SK-N-SH (cell line): ENCODE measurements around the gene DPM2. TPM values are rescaled to one million over a fixed set of nuclear protein-coding genes. Genes with fewer than 3 reads are reported as not detected.
A peak's percentile ranks its signal among the peaks of the same experiment; 100 is the strongest.

ENCODE experiments used
- CTCF ChIA-PET: fragments of 300-600, 350-600 bp; formaldehyde crosslinking; extraction: SDS; loops from one replicate; lab custom pipeline; 2021; lab: Yijun Ruan, JAX
- POLR2A ChIA-PET: fragments of 350-600 bp; sonication (Branson Sonifier 250); formaldehyde crosslinking; extraction: SDS; loops from one replicate; lab custom pipeline; 2020; ENCODE audit warnings: antibody characterized with exemption, inconsistent platforms; lab: Yijun Ruan, JAX
- DNase-seq: peaks from one replicate; pipeline ENCODE4 v3.0.0; 2012
- H2AFZ ChIP-seq: fragments of 200-600 bp; sonication (generic); 2 replicates; pipeline ENCODE4 v1.8.1; 2016; ENCODE audit warnings: antibody characterized with exemption, mild to moderate bottlenecking, low read depth
- H3F3A ChIP-seq: fragments of 200-600 bp; sonication (generic); replicated peaks from 2 replicates; pipeline ENCODE3; 2016; ENCODE audit warnings: antibody characterized with exemption, mild to moderate bottlenecking; ENCODE audit not compliant: insufficient read depth
- H3K27ac ChIP-seq, 2 experiments: fragments of 200-500 bp in 1 of 2; fragments of 200-600 bp in 1 of 2; sonication (Bioruptor generic) in 1 of 2; sonication (generic), shearing (Covaris generic) in 1 of 2; 2 replicates each; pipeline versions ENCODE4 v1.5.1 to v1.6.1; 2014 to 2016; ENCODE audit warnings: low read depth in 2 of 2, inconsistent platforms in 1 of 2, low read length in 1 of 2, mild to moderate bottlenecking in 1 of 2, mixed read lengths in 1 of 2
- H3K27me3 ChIP-seq: fragments of 200-600 bp; sonication (generic), shearing (Covaris generic); 2 replicates; pipeline ENCODE4 v1.6.1; 2016; ENCODE audit warnings: mixed run types; ENCODE audit not compliant: insufficient read depth
- H3K36me3 ChIP-seq, 2 experiments: fragments of 200-500 bp in 1 of 2; fragments of 200-600 bp in 1 of 2; sonication (Bioruptor generic) in 1 of 2; sonication (generic) in 1 of 2; replicated peaks in 1 of 2; 2 replicates each; pipeline versions ENCODE3 to v1.5.1; 2014 to 2016; ENCODE audit warnings: low read length in 1 of 2, mild to moderate bottlenecking in 1 of 2; ENCODE audit not compliant: insufficient read depth in 2 of 2, control insufficient read depth in 1 of 2
- H3K4me1 ChIP-seq, 2 experiments: fragments of 200-500 bp in 1 of 2; fragments of 200-600 bp in 1 of 2; sonication (Bioruptor generic) in 1 of 2; sonication (generic), shearing (Covaris generic) in 1 of 2; 2 replicates each; pipeline versions ENCODE4 v1.5.1 to v1.6.1; 2014 to 2016; ENCODE audit warnings: low read depth in 1 of 2, low read length in 1 of 2, mixed run types in 1 of 2; ENCODE audit not compliant: insufficient read depth in 2 of 2, control insufficient read depth in 1 of 2
- H3K4me2 ChIP-seq: fragments of 200-600 bp; sonication (generic), shearing (Covaris generic); 2 replicates; pipeline ENCODE4 v1.6.1; 2017; ENCODE audit warnings: mixed run types
- H3K4me3 ChIP-seq, 2 experiments: fragments of 200-500 bp in 1 of 2; fragments of 200-600 bp in 1 of 2; sonication (Bioruptor generic) in 1 of 2; sonication (generic), shearing (Covaris generic) in 1 of 2; 2 replicates each; pipeline versions ENCODE4 v1.5.1 to v1.8.1; 2014 to 2016; ENCODE audit warnings: low read depth in 2 of 2, inconsistent platforms in 1 of 2, low read length in 1 of 2, mild to moderate bottlenecking in 1 of 2, mixed read lengths in 1 of 2, moderate library complexity in 1 of 2
- H3K79me2 ChIP-seq: fragments of 200-600 bp; sonication (generic); 2 replicates; pipeline ENCODE4 v1.8.1; 2017; ENCODE audit warnings: mild to moderate bottlenecking; ENCODE audit not compliant: insufficient read depth
- H3K9ac ChIP-seq: fragments of 200-600 bp; sonication (generic); 2 replicates; pipeline ENCODE4 v1.6.1; 2017; ENCODE audit warnings: mixed run types
- H3K9me2 ChIP-seq: fragments of 200-600 bp; sonication (generic); 2 replicates; pipeline ENCODE4 v1.6.1; 2017; ENCODE audit warnings: mixed run types
- H3K9me3 ChIP-seq: fragments of 200-600 bp; sonication (generic); 2 replicates; pipeline ENCODE4 v1.6.1; 2017; ENCODE audit warnings: mixed run types, mild to moderate bottlenecking, moderate library complexity
- H4K20me1 ChIP-seq: fragments of 200-600 bp; sonication (generic); 2 replicates; pipeline ENCODE4 v1.6.1; 2017; ENCODE audit warnings: mild to moderate bottlenecking, mixed run types; ENCODE audit not compliant: insufficient read depth
- CHD2 ChIP-seq: fragments of 150-350 bp; IDR thresholded peaks from 2 replicates; pipeline ENCODE4 v1.6.1; 2018; ENCODE audit warnings: low read length; ENCODE audit not compliant: partially characterized antibody
- CTCF ChIP-seq: fragments of 200-600 bp; sonication (generic); IDR thresholded peaks from 2 replicates; pipeline ENCODE4 v1.6.1; 2017; ENCODE audit warnings: antibody characterized with exemption, mild to moderate bottlenecking, moderate library complexity
- FOSL2 ChIP-seq: IDR thresholded peaks from 2 replicates; pipeline ENCODE4 v1.4.0; 2012; ENCODE audit warnings: low read depth, mild to moderate bottlenecking, moderate library complexity, borderline replicate concordance
- FOXJ3 ChIP-seq: sonication (generic); formaldehyde crosslinking; IDR thresholded peaks from 2 replicates; pipeline ENCODE4 v1.5.1; 2020; ENCODE audit warnings: mild to moderate bottlenecking, missing genetic modification reagents
- FOXM1 ChIP-seq: IDR thresholded peaks from 2 replicates; pipeline ENCODE4 v1.4.0; 2012; ENCODE audit warnings: low read depth, mild to moderate bottlenecking
- GABPA ChIP-seq: IDR thresholded peaks from 2 replicates; pipeline ENCODE4 v1.4.0; 2012; ENCODE audit warnings: low read depth, mild to moderate bottlenecking
- GATA2 ChIP-seq: sonication (generic); formaldehyde crosslinking; IDR thresholded peaks from 2 replicates; pipeline ENCODE4 v1.5.0; 2020; ENCODE audit warnings: mild to moderate bottlenecking, missing genetic modification reagents
- IRF3 ChIP-seq: fragments of 150-350 bp; IDR thresholded peaks from 2 replicates; pipeline ENCODE4 v1.6.1; 2016; ENCODE audit warnings: mild to moderate bottlenecking, low read depth, low read length
- MAX ChIP-seq: IDR thresholded peaks from 2 replicates; pipeline ENCODE4 v1.4.0; 2012; ENCODE audit warnings: low read depth
- NFIC ChIP-seq: IDR thresholded peaks from 2 replicates; pipeline ENCODE4 v1.4.0; 2012; ENCODE audit warnings: borderline replicate concordance
- POLR2AphosphoS5 ChIP-seq: IDR thresholded peaks from 2 replicates; pipeline ENCODE4 v1.6.1; 2012; ENCODE audit warnings: low read depth, low read length
- RFX5 ChIP-seq: IDR thresholded peaks from 2 replicates; pipeline ENCODE4 v1.6.1; 2012; ENCODE audit warnings: mild to moderate bottlenecking, improper control_type of control experiment, low read length
- RXRA ChIP-seq: IDR thresholded peaks from 2 replicates; pipeline ENCODE4 v1.4.0; 2012; ENCODE audit warnings: low read depth, mild to moderate bottlenecking, borderline replicate concordance
- SMC3 ChIP-seq: IDR thresholded peaks from 2 replicates; pipeline ENCODE4 v1.6.1; 2012; ENCODE audit warnings: low read depth, low read length, improper control_type of control experiment
- TEAD4 ChIP-seq: IDR thresholded peaks from 2 replicates; pipeline ENCODE4 v1.4.0; 2012; ENCODE audit warnings: mild to moderate bottlenecking, borderline replicate concordance; ENCODE audit not compliant: insufficient read depth
- USF1 ChIP-seq: IDR thresholded peaks from 2 replicates; pipeline ENCODE4 v1.4.0; 2012; ENCODE audit warnings: low read depth, borderline replicate concordance
- YY1 ChIP-seq: IDR thresholded peaks from 2 replicates; pipeline ENCODE4 v1.4.0; 2012; ENCODE audit warnings: low read depth, mild to moderate bottlenecking
- ZBTB33 ChIP-seq: IDR thresholded peaks from 2 replicates; pipeline ENCODE4 v1.4.0; 2012; ENCODE audit warnings: low read depth, borderline replicate concordance
- WGBS: methylation state at CpG from one replicate; pipeline ENCODE4 v1.1.6; 2017; ENCODE audit warnings: low lambda C conversion rate; 5-methylcytosine and 5-hydroxymethylcytosine counted together
- polyA plus RNA-seq, 3 experiments: library from polyadenylated mRNA; depleted of rRNA; stranded (reverse); fragments of >200 nt; gene quantifications; 2 replicates each; pipeline ENCODE4 v1.2.3, GENCODE V29; 2012

The DPM2 gene
- polyA plus RNA-seq, 1 of the 3 experiments (the other 2 are of a cell fraction) = 106 TPM

GRCh38 chr9:127977884-127978647, 40.4 kb upstream of the DPM2 start:
- TF ChIP-seq CTCF = peak; percentile 24; the same call in 1 of the 2 replicates
- no peak for TF ChIP-seq POLR2AphosphoS5
- no peak for TF ChIP-seq GABPA
- no peak for TF ChIP-seq YY1
- TF ChIP-seq NFIC = no peak
- no peak for TF ChIP-seq GATA2 (CRISPR knock-in tag)
- WGBS = 76% methylated on average over 12 of the region's 12 CpGs
- Histone ChIP-seq H3K9ac (peak overlapping the region; percentile 39; the same call in 1 of the 2 replicates), H3K79me2 (peaks cover 75% of the 10 kb centered on the region), H3K9me3 (no peaks in the 10 kb centered on the region), H3F3A (no peaks in the 10 kb centered on the region), H3K27ac (peak overlapping the region in 1 of 2 experiments; percentile 93; a peak in 2 of 4 replicates), H3K4me2 (peak overlapping the region; percentile 98), H3K36me3 (no peaks in the 10 kb centered on the region), H3K9me2 (no peaks in the 10 kb centered on the region), H3K27me3 (no peaks in the 10 kb centered on the region), H4K20me1 (peaks cover 71% of the 10 kb centered on the region), H2AFZ (no peak overlapping the region), H3K4me3 (peak overlapping the region; percentile 72 to 96), H3K4me1 (peaks cover 45 to 66% of the 10 kb centered on the region in 2 experiments)
- ChIA-PET POLR2A (interaction anchor here (1.2 kb wide), 1 partner anchor 23 kb away, joined by 3 read pairs; no protein-coding TSS in a partner anchor), CTCF (interaction anchor here (0.9 to 6.5 kb wide), 8 partner anchors 23 to 57 kb away, joined by 3 to 60 read pairs (median 4); no protein-coding TSS in a partner anchor)
- no peak for DNase-seq

GRCh38 chr9:127977009-127977883, 39.6 kb upstream of the DPM2 start:
- no peaks in the 10 kb centered on the region for H3K36me3 ChIP-seq
- peak overlapping the region; percentile 72 to 96 for H3K4me3 ChIP-seq
- peak overlapping the region; percentile 39; the same call in 1 of the 2 replicates for H3K9ac ChIP-seq
- H2AFZ ChIP-seq = no peak overlapping the region
- peak overlapping the region in 1 of 2 experiments; percentile 93; a peak in 2 of 4 replicates for H3K27ac ChIP-seq
- H3K27me3 ChIP-seq = no peaks in the 10 kb centered on the region
- H3K4me2 ChIP-seq = peak overlapping the region; percentile 98
- 94% methylated on average over 6 of the region's 7 CpGs for WGBS
- H3K4me1 ChIP-seq = peaks cover 53 to 72% of the 10 kb centered on the region in 2 experiments
- H3K79me2 ChIP-seq = peaks cover 83% of the 10 kb centered on the region
- TF ChIP-seq YY1 (no peak), FOSL2 (no peak), IRF3 (no peak), SMC3 (no peak), GABPA (no peak), FOXJ3 (no peak), ZBTB33 (no peak), CHD2 (no peak), RXRA (no peak), USF1 (no peak), RFX5 (no peak), FOXM1 (no peak), POLR2AphosphoS5 (no peak), TEAD4 (no peak), MAX (no peak)
- ChIA-PET POLR2A (interaction anchor here (1.2 kb wide), 1 partner anchor 24 kb away, joined by 3 read pairs; no protein-coding TSS in a partner anchor), CTCF (interaction anchor here (0.9 to 6.5 kb wide), 7 partner anchors 22 to 58 kb away, joined by 3 to 60 read pairs (median 4); no protein-coding TSS in a partner anchor)
- H3K9me3 ChIP-seq = no peaks in the 10 kb centered on the region
- H4K20me1 ChIP-seq = peaks cover 80% of the 10 kb centered on the region
- no peak for DNase-seq
- no peaks in the 10 kb centered on the region for H3K9me2 ChIP-seq
- no peaks in the 10 kb centered on the region for H3F3A ChIP-seq
